ENCODE data around the gene F2RL3. TPM values are rescaled to one million over a fixed set of nuclear protein-coding genes. Genes with fewer than 3 reads are reported as not detected.

F2RL3 gene
- total RNA-seq, 4 donors from 2014 or later = 2.2 to 9.4 (median 6.3) TPM

- intact Hi-C loops (cut with DNase I; ENCODE audit: low total_unique reads) = no loop called here
- DNase-seq = no peak
- peaks cover 0 to 81% of the 10 kb centered on the region in 2 donors for H3K36me3 ChIP-seq
- no peak overlapping the region for H3K4me3 ChIP-seq
- in situ Hi-C loops (cut with MboI; ENCODE audit: low sequenced_read_pairs in 4 of 4) = loop anchor here in 1 of 4 donors (25.0 kb wide), 1 partner anchor 287 kb away; the partner anchor contains the start of gene SLC35E1
- TF ChIP-seq POLR2A (IDR thresholded peaks at IDR 0.05) (no peak), CTCF (IDR thresholded peaks at IDR 0.05 in 4 of 5, conservative IDR thresholded peaks at IDR 0.05 in 1 of 5) (no peak)
- H3K27me3 ChIP-seq = no peaks in the 10 kb centered on the region
- no peak for ATAC-seq
- no peaks in the 10 kb centered on the region for H3K4me1 ChIP-seq
- H3K27ac ChIP-seq = no peak overlapping the region
- no peaks in the 10 kb centered on the region for H3K9me3 ChIP-seq
Observed at GRCh38 chr19:16849168-16849567, 39.6 kb upstream of the F2RL3 start.

GRCh38 chr19:16850133-16850532 lies 38.7 kb upstream of the F2RL3 start:
- H3K4me1 ChIP-seq = no peaks in the 10 kb centered on the region
- intact Hi-C loops (cut with DNase I; ENCODE audit: low total_unique reads) (no loop called here), in situ Hi-C loops (cut with MboI; ENCODE audit: low sequenced_read_pairs in 4 of 4) (no loop called here)
- H3K27ac ChIP-seq = no peak overlapping the region
- H3K36me3 ChIP-seq = peaks cover 0 to 90% of the 10 kb centered on the region in 2 donors
- no peak for DNase-seq
- H3K9me3 ChIP-seq = no peaks in the 10 kb centered on the region
- no peaks in the 10 kb centered on the region for H3K27me3 ChIP-seq
- no peak overlapping the region for H3K4me3 ChIP-seq
- ATAC-seq = no peak
- TF ChIP-seq POLR2A (IDR thresholded peaks at IDR 0.05) = no peak
- no peak for TF ChIP-seq CTCF (IDR thresholded peaks at IDR 0.05 in 4 of 5, conservative IDR thresholded peaks at IDR 0.05 in 1 of 5)

GRCh38 chr19:16851031-16851712 lies 37.6 kb upstream of the F2RL3 start:
- H3K4me3 ChIP-seq = no peak overlapping the region
- peaks cover 0 to 89% of the 10 kb centered on the region in 2 donors for H3K36me3 ChIP-seq
- ATAC-seq = no peak
- in situ Hi-C loops (cut with MboI; ENCODE audit: low sequenced_read_pairs in 4 of 4) (no loop called here), intact Hi-C loops (cut with DNase I; ENCODE audit: low total_unique reads) (no loop called here)
- TF ChIP-seq POLR2A (IDR thresholded peaks at IDR 0.05) (no peak), CTCF (IDR thresholded peaks at IDR 0.05 in 4 of 5, conservative IDR thresholded peaks at IDR 0.05 in 1 of 5) (no peak)
- no peak for DNase-seq
- H3K9me3 ChIP-seq = no peaks in the 10 kb centered on the region
- H3K27me3 ChIP-seq = no peaks in the 10 kb centered on the region
- no peaks in the 10 kb centered on the region for H3K4me1 ChIP-seq
- no peak overlapping the region for H3K27ac ChIP-seq

- H3K4me1 ChIP-seq = no peaks in the 10 kb centered on the region
- H3K27ac ChIP-seq = no peak overlapping the region
- intact Hi-C loops (cut with DNase I; ENCODE audit: low total_unique reads) (no loop called here), in situ Hi-C loops (cut with MboI; ENCODE audit: low sequenced_read_pairs in 4 of 4) (no loop called here)
- H3K27me3 ChIP-seq = no peaks in the 10 kb centered on the region
- H3K4me3 ChIP-seq = no peak overlapping the region
- H3K9me3 ChIP-seq = no peaks in the 10 kb centered on the region
- no peak for DNase-seq
- no peak for ATAC-seq
- H3K36me3 ChIP-seq = peaks cover 0 to 70% of the 10 kb centered on the region in 2 donors
- no peak for TF ChIP-seq POLR2A (IDR thresholded peaks at IDR 0.05)
- TF ChIP-seq CTCF (IDR thresholded peaks at IDR 0.05 in 4 of 5, conservative IDR thresholded peaks at IDR 0.05 in 1 of 5) = no peak
Observed at GRCh38 chr19:16853066-16853465, 35.7 kb upstream of the F2RL3 start.

- Histone ChIP-seq H3K36me3 (peaks cover 0 to 42% of the 10 kb centered on the region in 2 donors), H3K4me3 (no peak overlapping the region), H3K27me3 (no peaks in the 10 kb centered on the region), H3K27ac (no peak overlapping the region), H3K9me3 (no peaks in the 10 kb centered on the region), H3K4me1 (no peaks in the 10 kb centered on the region)
- in situ Hi-C loops (cut with MboI; ENCODE audit: low sequenced_read_pairs in 4 of 4) = no loop called here
- TF ChIP-seq CTCF (IDR thresholded peaks at IDR 0.05 in 4 of 5, conservative IDR thresholded peaks at IDR 0.05 in 1 of 5) (no peak), POLR2A (IDR thresholded peaks at IDR 0.05) (no peak)
- intact Hi-C loops (cut with DNase I; ENCODE audit: low total_unique reads) = no loop called here
- DNase-seq (no peak), ATAC-seq (no peak)
Observed at GRCh38 chr19:16856091-16856490, 32.7 kb upstream of the F2RL3 start.
